Amygdala (tissue), 56 donors: ENCODE results near the gene PCNX3.
A peak's percentile ranks its signal among the peaks of the same experiment; 100 is the strongest.
"Not testable (repeated sequence)": the region's sequence is repeated elsewhere in the genome, so short reads cannot be mapped to it uniquely, and the experiment has no call there.

Experiments used
- DNase-seq, 56 donors: peaks; one replicate each; lab custom pipeline; 2025; lab: John Stamatoyannopoulos, UW

Gene PCNX3

GRCh38 chr11:65650547-65651338, 35.2 kb downstream of the PCNX3 start:
- no peak for DNase-seq

GRCh38 chr11:65651339-65651588, 35.7 kb downstream of the PCNX3 start:
- DNase-seq: no peak

GRCh38 chr11:65651589-65652510, 36.3 kb downstream of the PCNX3 start:
- DNase-seq: no peak

GRCh38 chr11:65652511-65653228, 37.1 kb downstream of the PCNX3 start:
- DNase-seq: peak; percentile 29 to 95 (median 84)

- DNase-seq: peak in 24 of 56 donors; percentile 24 to 83 (median 54)
These were observed 38.0 kb downstream of the PCNX3 start for GRCh38 chr11:65653229-65654225.

- DNase-seq: no peak
These were observed 39.1 kb downstream of the PCNX3 start for GRCh38 chr11:65654375-65655349.

GRCh38 chr11:65655570-65656332, 40.2 kb downstream of the PCNX3 start:
- no peak for DNase-seq

- DNase-seq: no peak
These were observed 41.9 kb downstream of the PCNX3 start for GRCh38 chr11:65657426-65657825.

- no peak for DNase-seq
These were observed 42.8 kb downstream of the PCNX3 start for GRCh38 chr11:65658174-65659021.

- DNase-seq: no peak
These were observed 44.5 kb downstream of the PCNX3 start for GRCh38 chr11:65660038-65660437.

- not testable (repeated sequence) for DNase-seq
These were observed 45.3 kb downstream of the PCNX3 start for GRCh38 chr11:65660908-65661307.

GRCh38 chr11:65661599-65662246, 46.1 kb downstream of the PCNX3 start:
- DNase-seq: no peak

- no peak for DNase-seq
These were observed 46.7 kb downstream of the PCNX3 start for GRCh38 chr11:65662247-65662798.

- DNase-seq: peak; percentile 69 to 99 (median 92)
These were observed 47.4 kb downstream of the PCNX3 start, which contains the start of gene RELA for GRCh38 chr11:65662799-65663638. RELA (minus strand) TSS chr11:65662916; CDS start chr11:65662832, 84 bp downstream.

GRCh38 chr11:65663639-65664200, 48.1 kb downstream of the PCNX3 start:
- peak in 31 of 56 donors; percentile 33 to 82 (median 64) for DNase-seq
